Measurements from ENCODE around the gene PLCH2. TPM values are rescaled to one million over a fixed set of nuclear protein-coding genes. Genes with fewer than 3 reads are reported as not detected.

The PLCH2 gene
- total and polyA plus RNA-seq, 9 of the 15 experiments (the other 6 are each of a cell fraction or from before 2014, with no cell fraction given), result 0.16 TPM; not detected in 8

GRCh38 chr1:2525920-2526823 is 50.1 kb downstream of the PLCH2 start, which contains the start of gene PANK4 (continued):
- TF ChIP-seq ZNF740 (CRISPR knock-in tag; IDR thresholded peaks at IDR 0.05), result no peak
- no peak for TF ChIP-seq ZNF740 (tag; IDR thresholded peaks at IDR 0.05)
- no peak for TF ChIP-seq SAFB2 (IDR thresholded peaks at IDR 0.05; ENCODE audit: borderline replicate concordance, low read depth, low read length, severe bottlenecking)
- TF ChIP-seq RBM17 (IDR thresholded peaks at IDR 0.05; ENCODE audit: borderline replicate concordance, low read depth, low read length), result no peak
- TF ChIP-seq SRSF3 (IDR thresholded peaks at IDR 0.05; ENCODE audit: insufficient read depth, low read length), result no peak
- TF ChIP-seq ETS1 (conservative IDR thresholded peaks at IDR 0.05; ENCODE audit: control insufficient read depth, low read depth, low read length), result peak; percentile 100
- no peak for TF ChIP-seq ZNF12 (CRISPR knock-in tag; IDR thresholded peaks at IDR 0.05)
- TF ChIP-seq XRCC5 (IDR thresholded peaks at IDR 0.05; ENCODE audit: low read depth, low read length), result no peak
- TF ChIP-seq ZFPM2 (CRISPR knock-in tag; IDR thresholded peaks at IDR 0.05), result 0 out of 2 replicates have a peak, but pooled peaks have one; percentile 45
- TF ChIP-seq ZNF511 (CRISPR knock-in tag; IDR thresholded peaks at IDR 0.05), result no peak; the same call in 1 of the 2 replicates
- no peak for TF ChIP-seq BMI1 (IDR thresholded peaks at IDR 0.05; ENCODE audit: low read length)
- TF ChIP-seq RBM34 (IDR thresholded peaks at IDR 0.05; ENCODE audit: borderline replicate concordance, insufficient read depth, low read length), result no peak
- no peak for TF ChIP-seq ELF4 (CRISPR knock-in tag; IDR thresholded peaks at IDR 0.05)
- TF ChIP-seq ZNF655 (CRISPR knock-in tag; IDR thresholded peaks at IDR 0.05), result no peak
- TF ChIP-seq FOXP1 (CRISPR knock-in tag; IDR thresholded peaks at IDR 0.05), result no peak
- TF ChIP-seq SMARCA4 (IDR thresholded peaks at IDR 0.05), result no peak
- no peak; the same call in 1 of the 2 replicates for TF ChIP-seq CLOCK (CRISPR knock-in tag; IDR thresholded peaks at IDR 0.05; ENCODE audit: borderline replicate concordance)
- no peak for TF ChIP-seq MTA2 (IDR thresholded peaks at IDR 0.05; ENCODE audit: low read depth)
- TF ChIP-seq HSF4 (CRISPR knock-in tag; IDR thresholded peaks at IDR 0.05; ENCODE audit: borderline replicate concordance), result no peak; the same call in 1 of the 2 replicates
- TF ChIP-seq E2F5 (CRISPR knock-in tag; IDR thresholded peaks at IDR 0.05), result no peak
